ENCODE results near the gene GGACT. TPM values are rescaled to one million over a fixed set of nuclear protein-coding genes. Genes with fewer than 3 reads are reported as not detected.

The GGACT gene
- total RNA-seq, 1 donor from 2014 or later, result 5.2 TPM

- peaks cover 2% of the 10 kb centered on the region for H3K4me1 Mint-ChIP-seq (ENCODE audit: low read depth, unreplicated experiment)
- DNase-seq, result no peak
- H3K4me3 Mint-ChIP-seq (ENCODE audit: unreplicated experiment), result no peak overlapping the region
- no peaks in the 10 kb centered on the region for H3K27me3 Mint-ChIP-seq (ENCODE audit: unreplicated experiment)
- no peaks in the 10 kb centered on the region for H3K9me3 Mint-ChIP-seq (ENCODE audit: unreplicated experiment)
- no peak for TF ChIP-seq CTCF (IDR thresholded peaks at IDR 0.05; ENCODE audit: partially characterized antibody, unreplicated experiment)
- H3K27ac Mint-ChIP-seq (ENCODE audit: unreplicated experiment), result no peak overlapping the region
- H3K36me3 Mint-ChIP-seq (ENCODE audit: unreplicated experiment), result peaks cover 5% of the 10 kb centered on the region
Observed at GRCh38 chr13:100610391-100611347, 22.1 kb upstream of the GGACT start.

GRCh38 chr13:100608906-100609305, 20.3 kb upstream of the GGACT start:
- no peak for TF ChIP-seq CTCF (IDR thresholded peaks at IDR 0.05; ENCODE audit: partially characterized antibody, unreplicated experiment)
- H3K4me1 Mint-ChIP-seq (ENCODE audit: low read depth, unreplicated experiment), result peaks cover 2% of the 10 kb centered on the region

GRCh38 chr13:100608489-100608888, 19.9 kb upstream of the GGACT start:
- TF ChIP-seq CTCF (IDR thresholded peaks at IDR 0.05; ENCODE audit: partially characterized antibody, unreplicated experiment), result no peak
- Mint-ChIP-seq H3K4me3 (ENCODE audit: unreplicated experiment) (no peak overlapping the region), H3K9me3 (ENCODE audit: unreplicated experiment) (no peaks in the 10 kb centered on the region), H3K27ac (ENCODE audit: unreplicated experiment) (no peak overlapping the region), H3K4me1 (ENCODE audit: low read depth, unreplicated experiment) (peaks cover 2% of the 10 kb centered on the region), H3K36me3 (ENCODE audit: unreplicated experiment) (peaks cover 8% of the 10 kb centered on the region), H3K27me3 (ENCODE audit: unreplicated experiment) (no peaks in the 10 kb centered on the region)
- DNase-seq, result no peak

More at GRCh38 chr13:100608906-100609305, 20.3 kb upstream of the GGACT start:
- Mint-ChIP-seq H3K36me3 (ENCODE audit: unreplicated experiment) (peaks cover 5% of the 10 kb centered on the region), H3K4me3 (ENCODE audit: unreplicated experiment) (no peak overlapping the region), H3K27me3 (ENCODE audit: unreplicated experiment) (no peaks in the 10 kb centered on the region), H3K27ac (ENCODE audit: unreplicated experiment) (no peak overlapping the region), H3K9me3 (ENCODE audit: unreplicated experiment) (no peaks in the 10 kb centered on the region)
- no peak for DNase-seq

GRCh38 chr13:100604918-100605710, 16.5 kb upstream of the GGACT start:
- Mint-ChIP-seq H3K36me3 (ENCODE audit: unreplicated experiment) (peaks cover 3% of the 10 kb centered on the region), H3K9me3 (ENCODE audit: unreplicated experiment) (no peaks in the 10 kb centered on the region), H3K27ac (ENCODE audit: unreplicated experiment) (no peak overlapping the region), H3K27me3 (ENCODE audit: unreplicated experiment) (peaks cover 2% of the 10 kb centered on the region), H3K4me3 (ENCODE audit: unreplicated experiment) (no peak overlapping the region), H3K4me1 (ENCODE audit: low read depth, unreplicated experiment) (no peaks in the 10 kb centered on the region)
- no peak for TF ChIP-seq CTCF (IDR thresholded peaks at IDR 0.05; ENCODE audit: partially characterized antibody, unreplicated experiment)
- no peak for DNase-seq

Measured in glutamatergic neuron (in vitro differentiated cells).